Measurements from ENCODE around the gene CUL4A. TPM values are rescaled to one million over a fixed set of nuclear protein-coding genes. Genes with fewer than 3 reads are reported as not detected.
A peak's percentile ranks its signal among the peaks of the same experiment; 100 is the strongest.

The CUL4A gene
- total and polyA plus RNA-seq, 9 of the 15 experiments (the other 6 are each of a cell fraction or from before 2014, with no cell fraction given): 21.1 to 92.0 (median 63.2) TPM

DNA sequence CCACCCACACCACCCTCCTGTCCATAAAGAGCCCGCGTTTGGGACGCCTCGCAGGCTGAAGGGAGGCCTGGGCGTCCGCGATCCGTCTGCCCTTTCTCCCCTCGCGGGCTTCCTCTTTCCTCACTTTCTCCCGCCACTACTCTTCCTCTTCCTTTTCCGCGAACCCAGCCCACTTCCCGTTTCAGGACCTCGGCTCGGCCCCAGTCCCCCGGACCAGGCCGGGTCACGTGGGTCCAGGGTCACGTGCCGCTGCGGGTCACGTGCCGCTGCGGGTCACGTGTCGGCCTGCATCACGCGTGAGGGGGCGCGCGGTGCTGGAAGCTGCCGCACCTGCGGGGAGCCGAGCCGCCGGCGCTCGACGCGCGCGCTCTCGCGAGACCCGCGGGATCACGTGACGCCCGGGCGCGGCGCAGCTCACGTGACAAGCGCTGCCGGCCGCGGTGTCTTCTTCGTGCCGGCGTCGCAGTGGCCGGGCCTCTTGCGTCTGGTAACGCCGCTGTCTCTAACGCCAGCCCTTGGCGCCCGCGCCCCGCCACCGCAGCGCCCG, 87.5 kb downstream of the CUL4A start, which contains the start of gene LAMP1 (continued):
- TF ChIP-seq MIER1 (IDR thresholded peaks at IDR 0.05; ENCODE audit: low read depth): no peak
- no peak for TF ChIP-seq ZNF507 (tag; conservative IDR thresholded peaks at IDR 0.05)
- TF ChIP-seq PHF21A (IDR thresholded peaks at IDR 0.05; ENCODE audit: borderline replicate concordance, low read depth): no peak
- no peak for TF ChIP-seq ZNF561 (CRISPR knock-in tag; conservative IDR thresholded peaks at IDR 0.05)
- no peak for TF ChIP-seq ZNF79 (CRISPR knock-in tag; IDR thresholded peaks at IDR 0.05; ENCODE audit: low read depth)
- TF ChIP-seq, protein P1, sequence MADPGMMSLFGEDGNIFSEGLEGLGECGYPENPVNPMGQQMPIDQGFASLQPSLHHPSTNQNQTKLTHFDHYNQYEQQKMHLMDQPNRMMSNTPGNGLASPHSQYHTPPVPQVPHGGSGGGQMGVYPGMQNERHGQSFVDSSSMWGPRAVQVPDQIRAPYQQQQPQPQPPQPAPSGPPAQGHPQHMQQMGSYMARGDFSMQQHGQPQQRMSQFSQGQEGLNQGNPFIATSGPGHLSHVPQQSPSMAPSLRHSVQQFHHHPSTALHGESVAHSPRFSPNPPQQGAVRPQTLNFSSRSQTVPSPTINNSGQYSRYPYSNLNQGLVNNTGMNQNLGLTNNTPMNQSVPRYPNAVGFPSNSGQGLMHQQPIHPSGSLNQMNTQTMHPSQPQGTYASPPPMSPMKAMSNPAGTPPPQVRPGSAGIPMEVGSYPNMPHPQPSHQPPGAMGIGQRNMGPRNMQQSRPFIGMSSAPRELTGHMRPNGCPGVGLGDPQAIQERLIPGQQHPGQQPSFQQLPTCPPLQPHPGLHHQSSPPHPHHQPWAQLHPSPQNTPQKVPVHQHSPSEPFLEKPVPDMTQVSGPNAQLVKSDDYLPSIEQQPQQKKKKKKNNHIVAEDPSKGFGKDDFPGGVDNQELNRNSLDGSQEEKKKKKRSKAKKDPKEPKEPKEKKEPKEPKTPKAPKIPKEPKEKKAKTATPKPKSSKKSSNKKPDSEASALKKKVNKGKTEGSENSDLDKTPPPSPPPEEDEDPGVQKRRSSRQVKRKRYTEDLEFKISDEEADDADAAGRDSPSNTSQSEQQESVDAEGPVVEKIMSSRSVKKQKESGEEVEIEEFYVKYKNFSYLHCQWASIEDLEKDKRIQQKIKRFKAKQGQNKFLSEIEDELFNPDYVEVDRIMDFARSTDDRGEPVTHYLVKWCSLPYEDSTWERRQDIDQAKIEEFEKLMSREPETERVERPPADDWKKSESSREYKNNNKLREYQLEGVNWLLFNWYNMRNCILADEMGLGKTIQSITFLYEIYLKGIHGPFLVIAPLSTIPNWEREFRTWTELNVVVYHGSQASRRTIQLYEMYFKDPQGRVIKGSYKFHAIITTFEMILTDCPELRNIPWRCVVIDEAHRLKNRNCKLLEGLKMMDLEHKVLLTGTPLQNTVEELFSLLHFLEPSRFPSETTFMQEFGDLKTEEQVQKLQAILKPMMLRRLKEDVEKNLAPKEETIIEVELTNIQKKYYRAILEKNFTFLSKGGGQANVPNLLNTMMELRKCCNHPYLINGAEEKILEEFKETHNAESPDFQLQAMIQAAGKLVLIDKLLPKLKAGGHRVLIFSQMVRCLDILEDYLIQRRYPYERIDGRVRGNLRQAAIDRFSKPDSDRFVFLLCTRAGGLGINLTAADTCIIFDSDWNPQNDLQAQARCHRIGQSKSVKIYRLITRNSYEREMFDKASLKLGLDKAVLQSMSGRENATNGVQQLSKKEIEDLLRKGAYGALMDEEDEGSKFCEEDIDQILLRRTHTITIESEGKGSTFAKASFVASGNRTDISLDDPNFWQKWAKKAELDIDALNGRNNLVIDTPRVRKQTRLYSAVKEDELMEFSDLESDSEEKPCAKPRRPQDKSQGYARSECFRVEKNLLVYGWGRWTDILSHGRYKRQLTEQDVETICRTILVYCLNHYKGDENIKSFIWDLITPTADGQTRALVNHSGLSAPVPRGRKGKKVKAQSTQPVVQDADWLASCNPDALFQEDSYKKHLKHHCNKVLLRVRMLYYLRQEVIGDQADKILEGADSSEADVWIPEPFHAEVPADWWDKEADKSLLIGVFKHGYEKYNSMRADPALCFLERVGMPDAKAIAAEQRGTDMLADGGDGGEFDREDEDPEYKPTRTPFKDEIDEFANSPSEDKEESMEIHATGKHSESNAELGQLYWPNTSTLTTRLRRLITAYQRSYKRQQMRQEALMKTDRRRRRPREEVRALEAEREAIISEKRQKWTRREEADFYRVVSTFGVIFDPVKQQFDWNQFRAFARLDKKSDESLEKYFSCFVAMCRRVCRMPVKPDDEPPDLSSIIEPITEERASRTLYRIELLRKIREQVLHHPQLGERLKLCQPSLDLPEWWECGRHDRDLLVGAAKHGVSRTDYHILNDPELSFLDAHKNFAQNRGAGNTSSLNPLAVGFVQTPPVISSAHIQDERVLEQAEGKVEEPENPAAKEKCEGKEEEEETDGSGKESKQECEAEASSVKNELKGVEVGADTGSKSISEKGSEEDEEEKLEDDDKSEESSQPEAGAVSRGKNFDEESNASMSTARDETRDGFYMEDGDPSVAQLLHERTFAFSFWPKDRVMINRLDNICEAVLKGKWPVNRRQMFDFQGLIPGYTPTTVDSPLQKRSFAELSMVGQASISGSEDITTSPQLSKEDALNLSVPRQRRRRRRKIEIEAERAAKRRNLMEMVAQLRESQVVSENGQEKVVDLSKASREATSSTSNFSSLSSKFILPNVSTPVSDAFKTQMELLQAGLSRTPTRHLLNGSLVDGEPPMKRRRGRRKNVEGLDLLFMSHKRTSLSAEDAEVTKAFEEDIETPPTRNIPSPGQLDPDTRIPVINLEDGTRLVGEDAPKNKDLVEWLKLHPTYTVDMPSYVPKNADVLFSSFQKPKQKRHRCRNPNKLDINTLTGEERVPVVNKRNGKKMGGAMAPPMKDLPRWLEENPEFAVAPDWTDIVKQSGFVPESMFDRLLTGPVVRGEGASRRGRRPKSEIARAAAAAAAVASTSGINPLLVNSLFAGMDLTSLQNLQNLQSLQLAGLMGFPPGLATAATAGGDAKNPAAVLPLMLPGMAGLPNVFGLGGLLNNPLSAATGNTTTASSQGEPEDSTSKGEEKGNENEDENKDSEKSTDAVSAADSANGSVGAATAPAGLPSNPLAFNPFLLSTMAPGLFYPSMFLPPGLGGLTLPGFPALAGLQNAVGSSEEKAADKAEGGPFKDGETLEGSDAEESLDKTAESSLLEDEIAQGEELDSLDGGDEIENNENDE (IDR thresholded peaks at IDR 0.05; ENCODE audit: low read depth, low read length): no peak
- TF ChIP-seq ZNF263 (CRISPR knock-in tag; IDR thresholded peaks at IDR 0.05; ENCODE audit: borderline replicate concordance): peak; percentile 71; the same call in 1 of the 2 replicates
- no peak for TF ChIP-seq NFE2L1 (tag; IDR thresholded peaks at IDR 0.05; ENCODE audit: borderline replicate concordance, low read depth)
- TF ChIP-seq, protein P2, sequence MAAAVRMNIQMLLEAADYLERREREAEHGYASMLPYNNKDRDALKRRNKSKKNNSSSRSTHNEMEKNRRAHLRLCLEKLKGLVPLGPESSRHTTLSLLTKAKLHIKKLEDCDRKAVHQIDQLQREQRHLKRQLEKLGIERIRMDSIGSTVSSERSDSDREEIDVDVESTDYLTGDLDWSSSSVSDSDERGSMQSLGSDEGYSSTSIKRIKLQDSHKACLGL (CRISPR knock-in tag; IDR thresholded peaks at IDR 0.05; ENCODE audit: borderline replicate concordance, poor library complexity, severe bottlenecking): peak; percentile 62
- TF ChIP-seq ZNF764 (CRISPR knock-in tag; IDR thresholded peaks at IDR 0.05; ENCODE audit: low read depth): no peak
- TF ChIP-seq, protein P3, sequence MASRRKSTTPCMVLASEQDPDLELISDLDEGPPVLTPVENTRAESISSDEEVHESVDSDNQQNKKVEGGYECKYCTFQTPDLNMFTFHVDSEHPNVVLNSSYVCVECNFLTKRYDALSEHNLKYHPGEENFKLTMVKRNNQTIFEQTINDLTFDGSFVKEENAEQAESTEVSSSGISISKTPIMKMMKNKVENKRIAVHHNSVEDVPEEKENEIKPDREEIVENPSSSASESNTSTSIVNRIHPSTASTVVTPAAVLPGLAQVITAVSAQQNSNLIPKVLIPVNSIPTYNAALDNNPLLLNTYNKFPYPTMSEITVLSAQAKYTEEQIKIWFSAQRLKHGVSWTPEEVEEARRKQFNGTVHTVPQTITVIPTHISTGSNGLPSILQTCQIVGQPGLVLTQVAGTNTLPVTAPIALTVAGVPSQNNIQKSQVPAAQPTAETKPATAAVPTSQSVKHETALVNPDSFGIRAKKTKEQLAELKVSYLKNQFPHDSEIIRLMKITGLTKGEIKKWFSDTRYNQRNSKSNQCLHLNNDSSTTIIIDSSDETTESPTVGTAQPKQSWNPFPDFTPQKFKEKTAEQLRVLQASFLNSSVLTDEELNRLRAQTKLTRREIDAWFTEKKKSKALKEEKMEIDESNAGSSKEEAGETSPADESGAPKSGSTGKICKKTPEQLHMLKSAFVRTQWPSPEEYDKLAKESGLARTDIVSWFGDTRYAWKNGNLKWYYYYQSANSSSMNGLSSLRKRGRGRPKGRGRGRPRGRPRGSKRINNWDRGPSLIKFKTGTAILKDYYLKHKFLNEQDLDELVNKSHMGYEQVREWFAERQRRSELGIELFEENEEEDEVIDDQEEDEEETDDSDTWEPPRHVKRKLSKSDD (conservative IDR thresholded peaks at IDR 0.05; ENCODE audit: low read length): peak; percentile 84; the same call in 1 of the 2 replicates
- TF ChIP-seq SMARCA4 (IDR thresholded peaks at IDR 0.05): no peak
- TF ChIP-seq SIX5 (IDR thresholded peaks at IDR 0.05; ENCODE audit: borderline replicate concordance in 1 of 2, insufficient read depth in 1 of 2, low read depth in 1 of 2, low read length in 2 of 2): no peak

Data from K562 (cell line).